Mononuclear cell (primary cell): ENCODE measurements around the gene RALGAPA2. TPM values are rescaled to one million over a fixed set of nuclear protein-coding genes. Genes with fewer than 3 reads are reported as not detected.

Experiments used
- H3K27me3 ChIP-seq: 2 replicates; pipeline ENCODE4 v1.6.0; 2011; ENCODE audit warnings: low read length, control low read depth; ENCODE audit not compliant: insufficient read depth
- H3K4me1 ChIP-seq: 2 replicates; pipeline ENCODE4 v1.5.1; 2011; ENCODE audit warnings: mild to moderate bottlenecking, low read length, control low read depth; ENCODE audit not compliant: insufficient read depth
- H3K4me3 ChIP-seq: 2 replicates; pipeline ENCODE4 v1.5.1; 2011; ENCODE audit warnings: mild to moderate bottlenecking, low read length, moderate library complexity
- H3K9me3 ChIP-seq: 2 replicates; pipeline ENCODE4 v1.5.1; 2011; ENCODE audit warnings: low read depth, mild to moderate bottlenecking, control low read depth, low read length
- total RNA-seq: library from RNA; depleted of rRNA; stranded (reverse); fragments of >200 nt; gene quantifications from one replicate; pipeline ENCODE4 v1.2.3, GENCODE V29; 2012

Gene RALGAPA2
- total RNA-seq, 1 donor, result 18.4 TPM

DNA sequence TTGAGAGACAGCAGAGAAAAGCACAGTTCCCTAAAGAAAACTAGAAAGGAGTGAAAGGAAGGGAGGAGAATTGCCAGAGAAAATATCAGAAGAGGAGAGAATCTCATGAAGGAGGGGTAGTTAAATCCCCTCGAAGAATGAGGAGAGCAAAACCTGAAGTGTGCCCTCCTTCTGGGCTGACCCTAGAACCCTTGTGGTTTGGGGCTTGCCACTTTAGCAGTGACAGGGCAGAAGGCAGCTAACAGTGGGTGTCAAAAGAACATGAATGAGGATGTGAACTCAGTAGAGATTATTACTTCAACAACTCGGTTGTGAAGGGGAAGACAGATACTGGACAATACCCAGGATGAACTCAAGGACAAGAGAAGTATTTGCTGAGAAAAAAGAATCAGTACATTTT lies 73.6 kb downstream of the RALGAPA2 start:
- H3K9me3 ChIP-seq, result no peaks in the 10 kb centered on the region
- no peaks in the 10 kb centered on the region for H3K27me3 ChIP-seq
- no peaks in the 10 kb centered on the region for H3K4me1 ChIP-seq
- no peak overlapping the region for H3K4me3 ChIP-seq

DNA sequence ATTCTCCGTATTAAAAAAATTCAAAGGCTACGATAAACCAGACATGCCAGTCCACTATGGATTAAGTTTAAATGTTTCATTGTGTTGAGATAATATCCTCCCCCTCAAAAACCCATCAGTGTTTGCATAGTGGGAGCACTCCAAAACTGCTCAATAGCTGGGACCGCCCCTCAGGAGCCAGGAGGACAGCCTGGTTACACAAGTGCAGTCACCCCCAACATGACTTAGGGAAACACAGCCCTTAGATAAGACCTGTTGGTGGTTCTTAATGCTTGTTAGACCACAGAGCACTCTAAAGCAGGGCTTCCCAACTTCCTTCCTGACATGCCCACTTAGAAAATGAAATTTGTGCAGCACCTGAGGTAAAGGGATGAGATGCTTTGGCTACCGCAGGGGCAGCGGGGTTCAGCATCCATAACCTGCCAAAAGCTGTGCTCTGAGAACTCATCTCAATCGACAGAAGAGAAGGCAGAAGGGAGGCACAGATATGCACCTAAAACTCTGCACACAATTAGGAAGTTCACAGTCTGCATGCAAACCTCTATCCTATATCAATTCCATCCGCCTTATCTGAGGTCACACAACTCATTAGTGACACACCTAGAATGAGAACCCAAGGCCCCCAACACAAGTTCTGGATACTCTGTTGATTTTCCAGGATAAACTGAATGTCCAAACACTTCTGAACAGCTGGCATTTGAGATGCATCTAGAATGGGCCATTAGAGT lies 74.3 kb downstream of the RALGAPA2 start:
- H3K4me1 ChIP-seq, result no peaks in the 10 kb centered on the region
- H3K27me3 ChIP-seq, result no peaks in the 10 kb centered on the region
- H3K4me3 ChIP-seq, result no peak overlapping the region
- no peaks in the 10 kb centered on the region for H3K9me3 ChIP-seq

DNA sequence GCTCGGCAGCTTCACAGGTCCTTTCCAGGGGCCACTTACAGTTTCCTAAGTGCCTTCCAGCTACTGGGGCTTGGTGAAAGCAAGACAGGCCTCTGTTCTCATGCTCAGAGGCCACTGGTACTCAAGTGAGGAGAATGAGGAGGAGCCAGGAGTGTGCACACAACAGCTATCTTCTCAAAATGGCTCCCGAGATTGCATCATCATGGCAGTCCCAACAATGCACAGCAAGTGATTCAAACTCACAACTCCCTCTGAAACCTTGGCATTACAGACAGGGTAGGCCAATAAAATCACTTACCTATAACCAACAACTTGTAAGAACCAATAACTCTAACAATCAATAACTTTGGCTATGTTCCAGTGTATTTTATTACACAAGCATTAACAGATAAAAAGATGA lies 77.4 kb downstream of the RALGAPA2 start:
- Histone ChIP-seq H3K27me3 (no peaks in the 10 kb centered on the region), H3K4me3 (no peak overlapping the region), H3K4me1 (no peaks in the 10 kb centered on the region), H3K9me3 (no peaks in the 10 kb centered on the region)

DNA sequence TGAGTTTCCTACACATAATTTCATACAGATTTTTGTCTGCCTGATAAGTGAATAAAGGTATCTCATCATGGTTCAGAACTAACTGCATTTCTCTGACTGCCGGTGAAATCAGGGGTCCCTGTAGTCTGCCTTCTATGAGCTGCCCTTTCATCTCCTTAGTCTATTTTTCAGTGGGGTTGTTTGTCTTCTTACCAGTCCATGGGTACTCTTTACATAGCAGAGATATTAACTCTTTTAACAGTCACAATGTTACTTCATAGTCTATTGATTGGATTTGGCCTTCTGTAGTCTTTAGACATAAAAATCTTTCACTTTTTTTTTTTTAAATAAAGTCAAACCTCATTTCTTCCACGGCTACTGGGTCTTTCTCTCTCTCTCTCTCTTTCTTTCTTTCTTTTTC lies 79.8 kb downstream of the RALGAPA2 start:
- Histone ChIP-seq H3K27me3 (no peaks in the 10 kb centered on the region), H3K4me3 (no peak overlapping the region), H3K4me1 (no peaks in the 10 kb centered on the region), H3K9me3 (no peaks in the 10 kb centered on the region)

DNA sequence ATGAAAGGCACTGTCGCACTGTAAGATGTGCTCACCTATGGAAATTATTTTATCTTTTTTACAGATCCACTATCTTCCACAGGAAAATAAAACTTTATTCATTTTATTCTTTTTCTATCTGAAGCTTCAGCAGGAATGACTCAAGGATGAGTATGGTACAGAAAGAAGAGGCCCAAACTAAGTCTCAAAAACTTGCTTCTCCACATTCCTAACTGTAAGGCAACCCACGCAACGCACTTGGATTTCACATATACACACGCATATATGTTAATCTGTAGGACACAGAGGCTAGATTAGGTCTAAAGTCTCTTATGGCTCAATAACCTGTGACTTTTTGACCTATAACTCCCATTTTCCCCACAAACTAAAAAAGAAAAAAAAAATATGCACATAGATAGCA lies 81.9 kb downstream of the RALGAPA2 start:
- H3K4me1 ChIP-seq, result no peaks in the 10 kb centered on the region
- H3K27me3 ChIP-seq, result no peaks in the 10 kb centered on the region
- no peaks in the 10 kb centered on the region for H3K9me3 ChIP-seq

DNA sequence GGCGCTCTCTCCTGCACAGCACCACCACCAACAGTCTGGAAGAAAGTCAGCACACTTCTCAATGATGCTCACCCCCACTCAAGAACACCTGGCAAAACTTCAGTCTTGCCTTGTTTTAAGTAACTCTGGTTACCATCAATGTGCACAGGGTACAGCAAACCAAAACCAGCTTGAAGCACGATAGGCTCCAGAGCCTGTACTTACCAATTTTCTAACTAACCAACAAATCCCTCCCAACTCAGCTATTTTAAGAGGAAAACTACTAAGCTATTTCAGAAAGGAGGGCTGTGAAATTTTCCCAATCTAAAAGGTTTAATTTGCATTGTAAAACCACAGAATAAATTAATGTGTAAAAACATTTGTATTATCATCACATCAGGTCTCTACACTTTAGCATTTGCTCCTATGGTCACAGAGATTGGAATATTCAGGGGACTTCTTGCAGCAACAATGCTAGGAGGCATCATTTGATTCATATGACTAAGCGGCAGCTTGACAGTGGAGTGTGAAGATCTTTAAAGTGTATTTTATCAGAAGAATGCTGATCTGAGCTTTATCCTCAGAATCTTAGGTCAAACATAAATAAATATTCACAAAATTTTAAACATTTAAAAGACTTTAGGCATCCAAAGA lies 82.8 kb downstream of the RALGAPA2 start:
- no peaks in the 10 kb centered on the region for H3K9me3 ChIP-seq
- no peak overlapping the region for H3K4me3 ChIP-seq
- no peaks in the 10 kb centered on the region for H3K4me1 ChIP-seq
- no peaks in the 10 kb centered on the region for H3K27me3 ChIP-seq

More for the DNA sequence above, 81.9 kb downstream of the RALGAPA2 start:
- H3K4me3 ChIP-seq, result no peak overlapping the region

DNA sequence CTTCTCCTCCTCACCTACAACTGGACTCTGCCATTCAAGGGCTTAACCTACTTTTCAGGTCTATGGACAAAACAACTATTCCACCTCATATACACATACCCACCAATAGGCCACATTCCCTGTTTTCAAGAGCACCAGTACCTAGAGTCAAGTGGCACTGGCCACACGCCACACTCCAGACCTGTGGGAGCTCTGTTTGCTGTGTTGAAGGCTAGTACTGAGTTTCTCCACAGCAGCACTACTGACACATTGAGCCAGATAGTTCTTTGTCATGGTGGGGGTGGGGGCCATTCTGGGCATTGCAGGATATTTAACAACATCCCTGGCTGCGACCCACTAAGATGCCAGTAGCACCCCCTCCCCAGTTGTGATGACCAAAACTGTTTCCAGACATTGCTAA lies 84.1 kb downstream of the RALGAPA2 start:
- no peaks in the 10 kb centered on the region for H3K4me1 ChIP-seq
- H3K9me3 ChIP-seq, result no peaks in the 10 kb centered on the region
- no peaks in the 10 kb centered on the region for H3K27me3 ChIP-seq
- no peak overlapping the region for H3K4me3 ChIP-seq

DNA sequence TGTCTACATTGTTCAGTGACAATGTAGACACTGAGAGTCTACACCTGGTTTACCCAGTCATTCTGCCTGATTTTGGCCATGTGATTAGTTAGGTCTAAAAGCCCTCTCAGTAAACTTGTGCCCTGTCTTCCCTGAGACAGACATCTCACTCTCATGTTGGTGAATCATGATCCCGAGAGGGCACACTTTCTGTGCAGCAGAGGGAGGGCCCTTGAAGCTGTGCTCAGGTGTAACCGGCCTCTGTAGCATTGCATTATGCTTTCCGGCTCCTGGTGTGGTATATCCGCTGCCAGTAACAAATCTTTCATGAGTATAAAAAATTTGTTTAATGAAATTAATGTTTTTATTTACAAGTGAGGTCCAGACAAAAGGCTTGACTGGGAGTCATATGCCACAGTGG lies 85.0 kb downstream of the RALGAPA2 start:
- Histone ChIP-seq H3K27me3 (no peaks in the 10 kb centered on the region), H3K4me1 (no peaks in the 10 kb centered on the region), H3K4me3 (no peak overlapping the region), H3K9me3 (no peaks in the 10 kb centered on the region)

DNA sequence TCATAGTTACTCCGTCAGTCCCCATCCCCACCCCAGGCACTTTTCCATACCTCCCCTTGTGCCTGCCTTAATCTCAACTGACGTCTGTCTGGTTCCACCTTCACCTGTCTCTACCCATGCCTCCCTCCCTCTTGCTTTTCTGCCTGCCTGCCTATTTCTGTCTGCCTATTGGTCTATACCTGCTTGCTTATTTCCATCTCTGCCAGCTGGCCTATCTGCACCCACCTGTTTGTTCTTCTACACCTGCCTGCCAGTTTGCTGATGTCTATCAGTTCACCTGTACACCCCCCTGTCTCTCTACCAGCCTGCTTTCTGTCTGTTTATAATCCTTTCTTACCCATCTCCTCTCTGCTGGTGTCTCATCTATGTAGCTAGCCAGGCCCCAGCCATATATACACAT lies 87.5 kb downstream of the RALGAPA2 start:
- H3K4me1 ChIP-seq, result no peaks in the 10 kb centered on the region
- H3K4me3 ChIP-seq, result no peak overlapping the region
- H3K27me3 ChIP-seq, result no peaks in the 10 kb centered on the region
- no peaks in the 10 kb centered on the region for H3K9me3 ChIP-seq

DNA sequence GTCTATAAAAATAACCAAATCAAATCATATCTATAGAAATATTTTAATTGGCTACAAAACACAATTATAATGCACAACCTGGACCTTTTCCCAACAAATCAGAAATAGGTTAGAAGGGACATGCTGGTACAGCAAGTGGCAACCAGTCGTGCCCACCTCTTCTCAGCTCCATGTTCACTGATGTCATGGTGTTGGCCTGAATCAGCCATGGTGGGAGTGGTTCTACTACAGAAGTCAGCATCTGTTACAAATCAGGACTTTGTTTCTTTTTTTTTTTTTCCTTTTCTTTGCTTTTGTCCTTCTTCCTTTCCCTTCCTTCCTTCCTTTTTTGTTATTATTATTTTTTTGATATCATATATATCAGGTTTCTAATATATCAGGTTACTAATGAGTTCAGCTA lies 91.2 kb downstream of the RALGAPA2 start:
- Histone ChIP-seq H3K27me3 (no peaks in the 10 kb centered on the region), H3K4me1 (no peaks in the 10 kb centered on the region), H3K9me3 (no peaks in the 10 kb centered on the region), H3K4me3 (no peak overlapping the region)

DNA sequence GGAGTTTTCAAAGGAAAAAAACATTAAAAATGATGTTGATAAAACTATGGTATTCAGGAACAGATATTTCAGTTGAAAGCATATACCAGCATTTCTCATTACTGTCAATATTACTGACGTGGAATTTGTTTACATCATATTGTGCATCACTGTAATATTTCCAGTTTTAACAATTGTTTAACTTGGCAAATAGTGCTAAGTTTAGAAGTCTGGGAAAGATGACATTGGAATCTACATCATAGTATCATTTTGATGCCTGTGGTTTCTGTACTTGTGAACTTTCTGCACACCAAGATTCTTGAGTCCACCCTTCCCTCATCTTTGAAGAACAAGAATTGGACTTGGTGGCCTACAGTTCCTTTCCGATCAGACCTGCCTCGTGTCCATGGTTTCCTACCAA lies 98.1 kb downstream of the RALGAPA2 start:
- H3K9me3 ChIP-seq, result no peaks in the 10 kb centered on the region
- no peaks in the 10 kb centered on the region for H3K27me3 ChIP-seq
- no peak overlapping the region for H3K4me3 ChIP-seq
- H3K4me1 ChIP-seq, result no peaks in the 10 kb centered on the region

DNA sequence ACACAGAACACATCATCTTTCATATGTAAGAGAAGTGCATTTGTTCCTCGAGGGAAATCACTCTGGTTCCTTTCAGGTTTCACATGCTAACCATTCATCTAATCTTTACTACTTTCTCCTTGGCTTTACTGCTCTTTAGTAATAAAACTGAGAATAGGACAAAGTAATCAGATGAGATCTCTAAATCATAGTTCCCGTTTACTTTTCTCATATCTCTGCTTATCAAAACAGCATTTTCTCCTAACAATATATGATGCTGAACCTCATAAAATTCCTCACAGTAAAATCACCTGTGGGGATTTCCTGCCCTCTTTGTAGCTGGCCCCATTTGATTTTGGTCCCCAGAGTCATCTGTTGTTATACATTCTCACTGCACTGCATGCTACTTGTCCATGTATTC lies 100.2 kb downstream of the RALGAPA2 start:
- no peak overlapping the region for H3K4me3 ChIP-seq
- H3K9me3 ChIP-seq, result no peaks in the 10 kb centered on the region
- no peaks in the 10 kb centered on the region for H3K4me1 ChIP-seq
- H3K27me3 ChIP-seq, result no peaks in the 10 kb centered on the region

DNA sequence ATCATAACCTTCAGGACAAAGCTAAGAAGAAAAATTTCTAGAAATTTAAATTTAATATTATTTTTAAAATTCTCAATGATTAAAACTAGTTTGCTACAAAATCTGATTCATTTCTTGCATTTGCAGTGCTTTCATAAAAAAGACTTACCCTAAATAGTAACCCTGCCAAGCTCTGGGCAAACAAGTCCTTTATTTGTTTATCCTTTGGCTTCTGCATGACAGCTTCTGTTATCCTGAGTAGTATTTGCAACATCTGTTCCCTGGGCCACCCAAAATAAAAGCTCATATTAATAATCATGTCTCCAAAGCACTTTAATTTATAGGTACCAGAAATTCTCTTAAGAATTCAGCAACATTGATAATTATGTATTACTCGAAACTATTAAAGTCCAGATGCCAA lies 101.3 kb downstream of the RALGAPA2 start:
- no peaks in the 10 kb centered on the region for H3K27me3 ChIP-seq
- no peaks in the 10 kb centered on the region for H3K9me3 ChIP-seq
- no peaks in the 10 kb centered on the region for H3K4me1 ChIP-seq
- no peak overlapping the region for H3K4me3 ChIP-seq

DNA sequence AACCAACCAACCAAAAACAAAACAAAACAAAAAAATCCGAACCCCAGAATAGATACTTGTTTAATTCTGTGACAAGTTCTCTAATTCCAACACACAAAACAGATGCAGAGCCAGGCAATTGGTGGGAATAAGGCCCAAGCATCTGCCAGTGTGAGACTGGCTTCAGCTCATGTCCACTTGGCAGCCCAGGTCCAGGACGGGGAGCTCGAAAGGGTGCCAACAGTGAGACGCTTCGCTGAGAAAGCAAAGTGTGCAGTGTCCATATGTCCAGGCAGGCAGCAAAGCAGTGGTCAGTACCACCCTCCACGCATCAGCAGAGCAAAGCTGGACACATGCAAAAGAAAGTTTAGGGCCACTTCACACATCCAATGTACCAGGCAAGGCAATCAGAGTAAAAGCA lies 102.9 kb downstream of the RALGAPA2 start:
- no peaks in the 10 kb centered on the region for H3K9me3 ChIP-seq
- no peak overlapping the region for H3K4me3 ChIP-seq
- no peaks in the 10 kb centered on the region for H3K27me3 ChIP-seq
- H3K4me1 ChIP-seq, result no peaks in the 10 kb centered on the region

DNA sequence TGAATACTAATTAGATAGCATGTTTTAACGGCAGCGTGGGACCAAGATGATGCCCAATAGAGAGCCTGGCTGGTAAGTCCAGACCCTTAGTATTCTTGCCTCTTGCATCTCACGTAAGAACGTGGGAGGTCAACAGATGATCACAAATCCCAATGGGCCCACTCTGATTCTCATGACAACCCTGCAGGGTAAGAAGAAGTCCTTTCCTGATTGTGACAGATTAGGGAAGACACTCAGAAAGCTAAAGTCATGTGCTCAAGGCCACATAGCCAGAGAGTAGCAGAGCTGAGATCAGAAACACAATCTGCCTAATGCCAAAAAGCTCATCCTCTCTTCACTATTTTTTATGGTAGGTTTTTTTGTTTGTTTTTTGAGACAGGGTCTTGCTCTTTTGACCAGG lies 103.8 kb downstream of the RALGAPA2 start:
- Histone ChIP-seq H3K4me1 (no peaks in the 10 kb centered on the region), H3K27me3 (no peaks in the 10 kb centered on the region), H3K9me3 (no peaks in the 10 kb centered on the region), H3K4me3 (no peak overlapping the region)

DNA sequence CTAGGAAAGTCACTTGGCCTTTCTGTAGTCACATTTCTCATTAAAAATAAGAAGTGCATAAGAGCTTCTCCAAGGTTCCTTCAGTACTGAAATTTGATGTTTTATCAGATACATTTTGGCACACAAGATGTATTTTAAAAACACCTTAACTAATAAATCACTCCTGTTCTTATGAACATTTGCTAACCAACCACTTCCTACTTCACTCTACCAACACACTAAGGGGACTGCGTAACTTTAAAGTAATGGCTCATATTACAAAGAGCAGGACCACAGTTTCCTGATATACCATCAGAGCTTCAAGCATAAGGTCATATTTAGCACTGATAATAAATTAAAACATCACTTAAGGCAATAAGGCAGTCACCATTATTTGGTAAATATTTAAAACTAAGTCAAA lies 104.4 kb downstream of the RALGAPA2 start:
- Histone ChIP-seq H3K27me3 (no peaks in the 10 kb centered on the region), H3K4me3 (no peak overlapping the region), H3K9me3 (no peaks in the 10 kb centered on the region), H3K4me1 (no peaks in the 10 kb centered on the region)
